Effector CD8-positive, alpha-beta T cell (primary cell): Measurements from ENCODE around the gene OPCML.

Source experiments
- DNase-seq: peaks from one replicate; lab custom pipeline; 2025; lab: John Stamatoyannopoulos, UW

OPCML gene

DNA sequence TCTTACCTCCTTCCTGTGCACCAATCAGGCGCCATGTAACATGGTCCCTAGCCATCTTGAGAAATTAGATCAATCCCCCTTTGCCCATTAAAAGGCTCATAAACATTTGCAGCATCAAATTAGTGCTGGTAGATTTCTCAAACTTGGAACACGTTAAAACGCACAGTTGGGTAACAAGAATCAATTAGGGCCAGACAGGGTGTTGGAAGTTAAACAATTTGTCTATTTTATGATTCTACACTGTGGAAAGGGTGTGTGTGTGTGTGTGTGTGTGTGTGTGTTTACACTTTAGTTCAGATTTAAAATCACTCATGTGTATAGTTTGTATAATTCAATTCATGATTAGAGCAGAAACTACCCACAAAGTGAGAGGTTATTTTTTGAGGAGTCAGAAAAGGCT is 682.0 kb downstream of the OPCML start:
- DNase-seq: no peak

DNA sequence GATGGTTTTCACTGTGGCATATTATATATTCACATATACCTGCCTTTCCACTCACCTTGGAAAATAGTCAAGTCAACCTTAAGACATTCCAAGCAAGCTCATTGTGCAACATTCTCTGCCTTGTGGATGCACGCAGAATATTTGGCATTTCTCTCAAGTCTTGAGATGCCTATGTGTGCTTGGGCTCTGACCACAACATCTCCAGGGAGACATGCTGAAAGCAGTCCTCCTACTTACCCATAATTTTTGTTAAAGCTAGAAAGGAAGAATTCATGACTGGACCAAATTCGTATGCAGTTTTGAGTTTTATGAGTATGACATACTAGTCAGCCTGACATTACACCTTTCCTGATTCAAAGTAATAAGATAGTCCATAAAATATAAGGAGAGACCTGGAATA is 684.0 kb downstream of the OPCML start:
- no peak for DNase-seq

DNA sequence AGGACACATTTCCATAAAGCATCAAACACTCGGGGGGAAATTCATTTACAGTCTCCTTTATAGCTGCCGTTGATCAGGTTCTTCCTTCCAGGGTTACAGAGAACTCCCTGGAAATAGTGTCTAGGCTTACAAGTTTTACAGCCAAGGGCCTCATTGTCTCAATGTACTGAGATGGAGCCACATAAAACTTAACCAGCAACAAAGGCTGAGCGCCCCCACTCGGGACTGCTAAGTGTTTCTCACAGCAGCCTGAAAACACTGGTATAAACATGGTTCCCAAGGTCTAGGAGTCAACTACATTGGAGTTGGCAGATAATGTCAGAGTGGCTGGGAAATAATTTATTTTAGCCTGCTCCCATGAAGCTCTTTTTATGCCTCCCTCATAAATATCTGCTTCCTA is 686.2 kb downstream of the OPCML start:
- DNase-seq: no peak

DNA sequence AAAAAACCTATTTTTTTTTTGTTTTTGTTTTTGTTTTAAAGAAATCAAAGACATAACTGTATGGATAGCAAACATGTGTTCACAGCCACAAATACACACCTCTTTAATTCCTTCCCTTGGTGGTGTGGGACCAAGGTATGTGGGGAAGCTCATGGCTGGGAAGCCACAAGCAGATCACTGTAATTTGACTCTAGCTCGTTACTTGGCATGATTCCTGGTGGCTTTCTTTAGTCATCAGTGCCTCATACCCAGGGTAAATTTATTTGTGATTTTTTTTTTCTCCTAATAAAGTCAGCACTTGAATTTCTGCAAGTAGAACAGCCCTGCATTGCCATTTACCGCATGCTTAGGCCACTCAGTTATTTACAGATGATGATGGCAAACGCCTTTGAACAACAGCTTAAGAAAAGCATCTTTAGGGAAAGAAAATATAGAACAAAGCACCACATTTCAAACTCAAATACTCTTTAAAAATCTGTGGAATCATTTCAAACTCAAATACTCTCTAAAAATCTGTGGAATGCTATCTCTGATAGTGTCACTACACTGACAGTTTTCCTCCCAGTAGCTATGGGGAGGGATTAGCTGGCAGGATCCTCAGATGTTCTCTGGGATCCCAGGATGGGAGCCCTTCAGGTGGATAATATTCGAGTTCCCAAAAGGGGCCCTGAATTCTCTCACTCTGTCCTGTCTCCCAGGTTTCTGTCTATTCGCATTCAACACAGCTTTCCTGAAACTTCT is 687.2 kb downstream of the OPCML start:
- DNase-seq: no peak

DNA sequence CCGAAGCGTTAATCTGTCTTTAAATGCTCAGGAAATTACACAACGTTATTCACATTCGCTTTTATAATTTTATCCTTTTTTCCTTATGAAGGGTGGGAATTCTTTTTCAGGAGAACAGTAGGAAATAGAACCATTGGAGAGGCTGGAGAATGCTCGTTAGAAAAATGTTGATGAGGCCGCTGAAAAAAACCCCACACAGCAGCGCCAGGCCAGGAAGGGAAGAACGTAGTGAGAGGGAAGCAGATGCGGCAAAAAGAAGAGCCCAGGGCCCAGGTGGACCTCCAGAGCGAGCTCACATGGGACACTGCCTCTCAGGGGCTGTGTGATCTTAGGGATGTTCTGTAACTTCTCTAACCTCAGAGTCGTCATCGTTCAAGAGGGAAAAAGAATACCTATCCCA is 691.6 kb downstream of the OPCML start:
- no peak for DNase-seq

DNA sequence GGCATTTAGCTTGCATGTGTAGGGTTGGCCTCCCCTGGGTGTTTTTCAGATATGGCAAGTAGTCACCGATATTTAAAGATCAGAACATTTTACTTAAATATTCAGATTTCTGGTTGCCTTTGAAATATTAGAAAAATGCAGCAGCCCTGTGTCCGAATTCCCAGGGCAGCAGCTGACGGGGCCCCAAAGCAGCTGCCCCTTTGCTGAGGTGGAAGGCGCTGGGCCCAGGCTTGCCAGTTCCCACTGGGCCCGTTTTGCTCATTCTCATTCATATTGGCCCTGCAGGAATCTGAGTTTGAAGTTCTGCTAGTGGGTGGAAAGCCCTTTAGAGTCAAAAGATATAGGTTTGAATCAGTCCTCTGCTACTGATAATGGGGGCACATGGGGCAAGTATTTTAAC is 692.1 kb downstream of the OPCML start:
- no peak for DNase-seq

DNA sequence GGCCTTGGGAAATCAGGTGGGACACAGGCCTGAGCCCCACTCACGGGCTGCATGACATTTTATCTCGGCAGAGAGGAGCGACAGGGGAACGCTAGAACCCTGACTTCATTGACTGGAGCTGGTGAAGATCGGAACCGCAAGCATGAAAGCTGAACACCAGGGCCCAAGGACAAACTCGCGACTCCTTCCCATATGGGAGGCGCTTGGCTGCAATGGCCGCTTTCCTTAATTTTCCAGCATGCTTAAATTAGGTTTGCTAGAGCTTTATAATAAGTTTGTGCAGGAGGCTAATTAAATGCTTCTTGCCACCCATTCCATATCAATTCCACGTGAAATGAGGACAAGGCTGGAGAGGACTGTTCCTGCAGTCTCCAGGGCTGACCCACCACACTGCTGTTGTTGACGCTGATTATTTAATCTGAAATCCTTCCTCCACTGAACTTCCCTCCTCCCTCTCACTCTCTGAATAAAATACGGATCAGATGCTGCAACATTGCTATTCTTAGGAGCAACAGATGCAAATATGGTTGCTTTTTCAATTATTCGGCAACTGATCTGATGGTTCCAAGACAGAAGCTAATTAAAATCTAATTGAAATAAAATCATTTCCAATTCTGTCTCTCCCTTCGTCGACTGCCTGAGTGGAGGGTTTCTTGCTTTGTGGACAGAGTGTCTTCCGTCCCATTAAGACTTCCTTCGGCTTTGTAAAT is 692.9 kb downstream of the OPCML start:
- DNase-seq: no peak

DNA sequence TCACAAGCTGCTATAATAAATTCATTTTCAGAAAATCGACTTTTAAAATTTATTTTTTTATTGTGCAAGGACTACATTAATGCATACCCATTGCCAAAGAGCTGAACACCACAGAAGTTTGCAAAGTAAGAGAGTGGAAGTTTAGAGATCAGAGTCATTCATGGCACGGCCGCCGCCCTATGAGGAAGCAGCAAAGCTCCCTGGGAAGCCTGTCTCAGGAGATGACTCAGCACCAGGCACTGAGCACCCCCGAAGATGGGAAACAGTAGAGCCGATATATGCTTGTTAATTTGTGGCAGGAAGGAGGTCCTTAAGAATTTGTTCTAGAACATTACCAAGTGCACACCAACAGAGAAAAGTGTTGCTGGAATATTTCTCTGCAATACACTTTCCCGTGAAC is 693.7 kb downstream of the OPCML start:
- no peak for DNase-seq

DNA sequence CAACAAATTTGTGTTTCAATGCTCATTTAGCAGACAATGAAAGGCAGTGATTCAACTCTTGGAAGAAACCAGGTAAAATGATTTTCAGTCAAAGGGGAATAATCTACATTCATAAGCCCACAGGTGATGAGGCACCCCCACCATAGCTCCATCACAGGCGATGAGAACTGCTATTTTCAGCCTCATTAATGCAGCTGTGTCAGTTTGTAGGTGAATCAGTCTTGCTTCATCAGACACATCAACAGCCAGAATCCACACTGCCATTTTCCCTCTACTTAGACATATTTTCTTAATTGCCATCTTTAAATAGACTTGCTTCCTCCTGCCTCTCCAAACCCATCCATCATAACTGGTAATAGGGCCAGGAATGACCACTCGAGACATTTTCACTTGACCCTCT is 701.0 kb downstream of the OPCML start:
- no peak for DNase-seq

DNA sequence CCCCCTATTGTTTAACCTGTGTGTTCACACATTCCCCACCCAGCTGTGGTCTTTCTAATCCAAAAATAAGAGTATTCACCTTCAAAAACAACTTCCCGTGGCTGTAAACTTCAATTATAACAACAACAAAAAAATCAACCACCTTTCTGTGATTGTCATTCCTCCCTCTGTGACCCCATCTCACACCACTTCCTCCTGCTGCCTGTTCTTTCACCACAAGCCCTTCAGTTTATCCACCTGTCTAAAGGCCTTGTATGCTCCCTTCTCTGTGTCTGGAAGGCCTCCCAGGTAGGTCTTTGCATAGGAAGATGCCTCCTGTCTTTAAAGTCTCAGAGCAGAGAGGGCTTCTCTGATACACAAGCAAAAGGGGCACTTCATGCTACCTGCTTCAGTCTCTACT is 707.7 kb downstream of the OPCML start:
- no peak for DNase-seq

DNA sequence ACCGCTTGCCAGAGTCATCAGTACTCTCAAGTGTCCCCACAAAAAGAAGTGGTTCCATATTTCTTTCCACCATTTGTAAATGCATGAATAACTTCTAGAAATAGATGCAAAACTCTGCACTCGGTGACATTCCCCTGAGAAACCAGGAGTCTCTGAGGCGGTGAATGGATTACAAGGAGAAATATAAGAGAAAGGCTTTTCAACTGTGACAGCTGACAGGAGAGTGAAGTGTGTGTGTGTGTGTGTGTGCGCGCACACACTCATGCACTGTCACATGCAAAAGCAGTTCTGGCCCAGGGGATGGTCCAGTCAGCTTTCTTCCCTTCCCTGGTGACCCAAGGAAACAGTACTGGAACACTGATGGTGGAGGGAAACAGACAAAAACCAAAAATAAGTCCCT is 710.0 kb downstream of the OPCML start:
- DNase-seq: no peak

DNA sequence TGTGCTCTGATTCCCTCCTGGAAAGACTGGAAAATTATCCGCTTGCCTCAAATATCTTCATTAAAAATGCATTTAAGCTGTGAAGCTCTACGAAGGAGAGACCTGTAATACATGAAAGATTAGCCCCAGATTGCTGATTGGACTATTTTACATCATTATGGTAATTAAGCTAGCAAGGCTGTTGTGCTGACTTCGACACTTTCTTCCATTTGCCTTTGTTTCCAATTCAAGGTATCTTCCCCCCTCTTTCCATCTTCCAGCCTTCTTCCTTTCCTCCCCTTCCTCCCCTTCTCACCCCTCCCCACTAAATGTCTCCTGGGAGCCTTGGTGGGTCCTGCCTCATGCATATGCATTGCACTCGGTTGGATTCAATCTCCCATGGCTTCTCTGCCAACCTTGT is 710.8 kb downstream of the OPCML start:
- no peak for DNase-seq

DNA sequence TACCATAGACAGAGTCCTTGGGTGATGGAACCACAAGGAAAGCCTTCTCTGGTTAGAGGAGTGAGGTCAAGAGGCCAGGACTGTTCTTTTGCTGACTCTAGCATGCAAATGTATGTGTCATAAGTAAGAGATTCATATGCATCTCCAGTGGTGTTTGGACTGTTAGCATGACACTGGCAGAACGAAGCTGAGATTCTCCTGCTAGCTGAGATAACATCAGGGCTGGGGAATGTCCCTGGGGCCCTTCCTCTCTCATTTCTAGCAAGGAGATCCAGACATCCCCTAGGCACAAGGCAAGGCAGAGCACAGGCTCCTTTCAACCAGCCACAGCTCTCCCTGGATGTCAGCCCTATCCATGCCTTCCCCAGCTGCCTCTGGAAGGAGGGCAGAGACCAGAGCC is 711.3 kb downstream of the OPCML start:
- DNase-seq: no peak

DNA sequence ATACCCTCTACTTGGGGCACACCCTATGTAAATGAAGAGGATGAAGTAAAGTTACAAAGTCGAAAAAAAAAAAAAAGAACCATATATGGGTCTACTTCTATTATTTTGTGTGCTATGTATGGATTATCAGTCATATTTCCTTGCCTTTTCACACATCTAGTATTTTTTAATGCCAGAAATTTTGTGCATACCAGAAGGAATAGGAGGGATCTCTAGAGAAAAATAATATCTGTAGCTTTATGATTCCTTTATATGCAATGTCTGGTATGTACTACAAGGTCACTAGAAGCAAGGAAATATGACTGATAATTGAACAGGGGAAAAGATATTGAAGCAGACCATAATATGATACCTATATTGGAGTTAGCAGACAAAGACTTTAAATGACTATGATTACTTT is 713.4 kb downstream of the OPCML start:
- DNase-seq: no peak

DNA sequence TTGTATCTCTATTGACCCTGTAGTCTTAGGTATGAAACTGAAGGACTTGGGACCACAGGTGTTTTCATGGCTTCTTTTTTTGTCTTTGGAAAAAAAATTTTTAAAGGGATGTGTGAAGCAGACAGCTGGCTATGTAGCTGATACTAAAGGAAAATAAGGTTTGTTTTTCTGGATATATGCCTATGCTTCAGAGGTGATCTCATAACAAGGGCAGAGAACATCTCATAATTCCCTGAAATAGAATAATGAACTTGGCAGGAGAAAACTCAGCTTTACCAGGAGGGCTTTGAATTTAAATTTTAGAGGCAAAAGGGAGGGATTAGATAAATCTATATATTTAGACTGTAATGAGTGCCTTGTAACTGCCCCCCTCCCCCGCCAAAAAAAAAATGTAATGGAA is 714.9 kb downstream of the OPCML start:
- no peak for DNase-seq

DNA sequence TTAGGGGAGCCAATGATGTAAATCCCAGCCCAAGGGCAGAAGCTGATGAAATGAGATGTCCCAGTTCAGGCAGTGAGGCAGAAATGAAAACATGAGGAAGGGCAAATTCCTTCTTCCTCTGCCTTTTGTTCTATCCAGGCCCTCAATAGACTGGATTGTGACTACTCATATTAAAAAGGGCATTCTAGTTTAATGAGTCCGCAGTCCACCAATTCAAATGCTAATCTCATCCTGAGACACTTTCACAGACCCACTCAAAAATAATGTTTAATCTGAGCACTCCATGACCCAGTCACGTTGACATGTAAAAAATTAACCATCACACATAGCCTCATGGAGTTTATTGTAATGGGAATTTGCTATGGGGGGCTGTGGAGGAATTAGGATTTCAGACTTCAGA is 717.9 kb downstream of the OPCML start:
- no peak for DNase-seq

DNA sequence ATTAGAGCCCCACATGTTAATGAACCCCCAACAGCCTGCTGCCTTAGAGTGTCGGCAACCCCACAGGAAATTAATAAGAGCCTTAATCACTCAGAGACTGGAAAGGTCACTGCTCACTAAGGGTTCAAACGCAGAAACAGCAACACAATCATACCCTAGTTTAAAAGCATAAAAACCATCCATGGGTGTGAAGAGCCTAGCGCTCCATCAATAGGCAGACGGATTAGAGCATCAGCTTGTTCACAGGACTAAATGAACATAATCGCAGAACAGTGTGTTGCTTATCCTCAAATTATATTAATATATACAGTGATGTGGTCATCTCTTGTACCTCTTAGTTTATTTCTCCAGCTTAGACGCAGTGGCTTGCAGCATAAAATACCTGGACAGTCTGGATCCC is 720.7 kb downstream of the OPCML start:
- no peak for DNase-seq

DNA sequence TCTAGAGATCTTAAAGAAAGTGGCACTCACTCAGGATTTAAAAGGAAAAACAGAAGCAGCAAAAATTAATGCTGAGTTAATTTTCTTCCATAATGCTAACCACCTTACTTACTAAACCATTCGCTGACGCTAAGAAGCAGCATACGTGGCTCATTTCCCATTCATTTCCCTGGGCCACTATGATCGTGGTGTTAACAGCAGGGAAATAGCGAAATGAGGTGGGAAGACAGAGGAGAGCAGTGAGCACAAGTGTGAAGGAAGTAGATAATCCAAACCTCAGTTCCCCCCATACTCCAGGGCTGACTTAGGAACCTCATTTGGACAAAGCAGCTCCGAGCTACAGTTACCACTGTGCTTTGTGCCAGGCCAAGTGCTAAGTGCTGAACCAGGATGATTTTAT is 723.2 kb downstream of the OPCML start:
- DNase-seq: no peak

DNA sequence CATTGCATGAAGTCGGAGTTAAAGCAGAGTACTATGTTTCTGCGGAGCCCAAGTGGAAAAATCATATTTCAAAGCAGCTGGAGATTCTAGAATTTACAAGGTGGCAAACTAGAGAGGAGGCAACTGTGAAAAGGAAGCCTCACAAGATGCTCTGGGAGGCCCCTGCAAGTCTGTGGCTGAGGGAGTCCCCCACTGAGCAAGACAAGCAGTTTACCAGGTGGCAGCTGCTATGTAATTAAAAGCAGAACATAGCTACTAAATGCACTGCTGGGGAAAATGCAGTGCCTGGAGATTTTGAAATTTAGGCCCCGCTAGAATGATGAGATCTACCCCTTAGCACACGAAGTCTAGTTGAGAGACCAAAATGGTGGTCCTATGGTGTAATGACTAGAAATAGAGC is 728.0 kb downstream of the OPCML start:
- no peak for DNase-seq

DNA sequence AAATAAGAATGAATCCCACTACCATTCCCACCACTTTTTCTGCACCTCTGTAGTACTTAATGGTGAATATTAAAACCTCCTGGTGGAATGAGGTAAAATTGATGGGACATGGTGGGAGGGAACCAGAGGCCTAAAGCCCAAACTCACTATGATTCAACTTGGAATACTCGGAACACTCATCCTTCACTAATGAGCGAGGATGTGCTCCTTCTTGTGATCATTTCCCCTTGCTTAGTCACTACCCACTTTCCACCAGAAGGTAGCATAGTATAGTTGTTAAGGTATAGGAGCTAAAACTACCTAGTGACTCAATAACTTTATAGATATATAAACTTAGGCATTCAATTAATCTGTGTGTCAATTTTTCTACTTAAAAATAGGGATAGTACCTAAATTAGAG is 728.9 kb downstream of the OPCML start:
- no peak for DNase-seq

DNA sequence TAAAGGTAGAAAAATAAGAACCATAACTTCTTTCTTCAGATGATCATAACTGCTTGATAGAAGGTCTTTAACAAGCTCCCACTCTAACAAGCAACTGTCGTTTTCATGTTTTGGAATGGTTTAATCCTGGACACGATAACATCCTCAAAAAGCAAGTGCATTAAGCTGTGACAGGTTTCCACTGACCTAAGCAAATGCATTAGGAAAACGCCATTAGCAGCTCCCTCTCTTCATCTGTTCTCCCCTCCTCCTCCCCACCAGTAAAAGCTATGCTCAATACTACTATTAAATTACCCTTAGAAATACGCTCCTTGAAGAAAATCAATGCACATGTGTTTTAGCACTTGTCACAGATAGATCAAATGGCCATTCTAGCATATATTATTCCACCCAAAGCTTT is 729.4 kb downstream of the OPCML start:
- no peak for DNase-seq

DNA sequence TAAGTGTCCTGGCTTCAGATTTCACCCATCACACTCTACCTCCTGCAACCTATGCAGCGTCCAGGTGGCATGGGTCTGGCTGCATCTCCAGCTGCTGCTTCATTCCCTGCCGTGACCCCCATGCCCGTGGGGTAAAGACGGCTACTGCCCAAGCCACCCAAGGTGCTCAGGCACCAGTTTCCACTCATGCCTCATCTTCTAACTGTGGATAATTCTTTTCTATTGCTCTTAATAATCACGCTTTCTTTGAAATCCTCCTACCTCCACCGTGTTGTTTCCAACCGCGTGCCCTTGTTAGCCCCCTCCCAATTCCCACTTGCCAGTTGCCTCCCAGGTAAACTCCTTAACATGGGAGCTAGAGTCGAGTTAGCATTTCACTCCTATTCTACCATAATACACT is 738.5 kb downstream of the OPCML start:
- DNase-seq: no peak

DNA sequence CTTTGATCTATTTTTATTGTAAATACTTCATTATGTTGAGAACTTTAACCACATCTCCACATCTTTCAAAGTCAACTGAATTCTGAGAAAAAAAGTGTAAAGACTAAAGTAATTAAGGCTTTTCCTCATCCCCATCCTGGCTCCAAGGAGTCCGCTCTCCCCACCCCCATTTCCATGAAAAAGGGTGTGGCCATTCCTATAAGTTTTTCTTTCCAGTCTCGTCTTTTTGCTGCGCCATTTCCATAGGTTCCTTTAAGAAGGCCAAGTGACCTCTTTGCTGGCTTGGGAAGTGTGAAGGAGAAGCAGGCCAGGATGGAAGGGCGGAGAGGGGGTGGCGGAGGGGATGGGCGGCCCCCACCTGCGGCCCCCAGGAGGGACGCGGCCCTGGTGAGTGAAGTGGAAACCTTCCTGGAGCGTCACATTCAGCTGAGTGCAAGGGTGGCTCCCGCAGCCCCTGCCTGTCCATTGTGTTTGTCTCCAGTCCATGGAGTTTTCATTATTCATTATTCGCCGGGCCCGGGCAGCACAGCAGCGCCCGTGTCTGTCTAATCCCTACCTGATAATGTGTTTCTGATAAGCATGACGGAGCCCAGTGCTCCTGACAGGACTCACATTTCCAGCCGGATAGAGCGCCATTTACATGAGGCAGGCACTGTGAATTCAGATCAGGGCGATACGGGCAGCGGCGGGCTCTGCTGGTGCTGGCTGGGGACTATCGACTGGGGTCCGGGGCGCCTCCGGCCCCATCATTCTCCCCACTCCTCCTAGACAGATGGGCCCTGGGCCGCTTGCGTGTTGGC is 739.8 kb downstream of the OPCML start:
- DNase-seq: no peak
